ENCODE data around the gene ASF1A. TPM values are rescaled to one million over a fixed set of nuclear protein-coding genes. Genes with fewer than 3 reads are reported as not detected.

The ASF1A gene
- total and polyA plus RNA-seq, 8 donors, result 4.5 to 13.9 (median 8.4) TPM

DNA sequence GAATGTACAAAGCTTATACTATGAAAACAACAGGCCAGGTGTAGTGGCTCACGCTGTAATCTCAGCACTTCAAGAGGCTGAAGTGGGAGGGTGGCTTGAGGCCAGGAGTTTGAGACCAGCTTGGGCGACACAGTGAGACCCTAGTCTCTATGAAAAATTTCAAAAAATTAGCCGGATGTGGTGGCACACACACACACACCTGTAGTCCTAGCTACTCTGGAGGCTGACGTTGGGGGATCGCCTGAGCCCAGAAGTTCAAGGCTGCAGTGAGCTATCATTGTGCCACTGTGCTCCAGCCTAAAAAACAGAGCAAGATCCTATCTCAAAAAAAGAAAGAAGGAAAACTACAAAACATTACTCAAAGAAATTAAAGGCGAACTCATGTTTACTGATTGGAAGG, 7.3 kb upstream of the ASF1A start:
- ATAC-seq (no peak), FAIRE-seq (no peak), DNase-seq (no peak)
- peaks cover 0 to 4% (median 0%) of the 10 kb centered on the region in 3 donors for H3K4me1 ChIP-seq
- no peaks in the 10 kb centered on the region for H3K36me3 ChIP-seq
- H3K27ac ChIP-seq, result no peak overlapping the region
- H3K27me3 ChIP-seq, result no peaks in the 10 kb centered on the region
- no peak overlapping the region for H3K4me3 ChIP-seq
- 77 to 83% methylated on average over 6 of the region's 6 CpGs for WGBS, 2 donors
- no peak for TF ChIP-seq CTCF (IDR thresholded peaks at IDR 0.05)
- intact Hi-C loops (cut with DNase I), result loop anchor here in 1 of 3 donors (10.0 kb wide), 1 partner anchor 222 kb away; no protein-coding TSS in a partner anchor
- H3K9me3 ChIP-seq, result no peaks in the 10 kb centered on the region

GRCh38 chr6:118889163-118889562, 4.8 kb upstream of the ASF1A start:
- H3K27me3 ChIP-seq, result no peaks in the 10 kb centered on the region
- peaks cover 0 to 8% (median 4%) of the 10 kb centered on the region in 3 donors for H3K4me1 ChIP-seq
- ATAC-seq (no peak), DNase-seq (no peak), FAIRE-seq (no peak)
- H3K9me3 ChIP-seq, result no peaks in the 10 kb centered on the region
- no peak for TF ChIP-seq CTCF (IDR thresholded peaks at IDR 0.05)
- intact Hi-C loops (cut with DNase I), result loop anchor here in 1 of 3 donors (10.0 kb wide), 1 partner anchor 224 kb away; no protein-coding TSS in a partner anchor
- 82 to 84% methylated on average over 4 of the region's 4 CpGs for WGBS, 2 donors
- no peak overlapping the region for H3K27ac ChIP-seq
- no peaks in the 10 kb centered on the region for H3K36me3 ChIP-seq
- H3K4me3 ChIP-seq, result no peak overlapping the region

- peaks cover 4 to 18% (median 7%) of the 10 kb centered on the region in 3 donors for H3K4me1 ChIP-seq
- intact Hi-C loops (cut with DNase I), result no loop called here
- H3K9me3 ChIP-seq, result no peaks in the 10 kb centered on the region
- WGBS, 2 donors, result 87 to 89% methylated on average over 5 of the region's 5 CpGs
- no peak for TF ChIP-seq CTCF (IDR thresholded peaks at IDR 0.05)
- H3K4me3 ChIP-seq, result no peak overlapping the region
- ATAC-seq (no peak), FAIRE-seq (no peak), DNase-seq (no peak)
- H3K27me3 ChIP-seq, result no peaks in the 10 kb centered on the region
- H3K36me3 ChIP-seq, result no peaks in the 10 kb centered on the region
- H3K27ac ChIP-seq, result peak overlapping the region in 1 of 4 donors; percentile 1
These were observed 2.8 kb upstream of the ASF1A start for GRCh38 chr6:118890997-118891790.

GRCh38 chr6:118892355-118892991, 1.5 kb upstream of the ASF1A start:
- no peak for FAIRE-seq
- WGBS, 2 donors, result 20 to 24% methylated on average over 6 of the region's 6 CpGs
- no peak for DNase-seq
- no peak for TF ChIP-seq CTCF (IDR thresholded peaks at IDR 0.05)
- intact Hi-C loops (cut with DNase I), result no loop called here
- ATAC-seq, result no peak
- Histone ChIP-seq H3K4me3 (peak overlapping the region; percentile 26 to 86 (median 58)), H3K4me1 (peaks cover 4 to 19% (median 7%) of the 10 kb centered on the region in 3 donors), H3K36me3 (no peaks in the 10 kb centered on the region), H3K9me3 (no peaks in the 10 kb centered on the region), H3K27me3 (no peaks in the 10 kb centered on the region), H3K27ac (peak overlapping the region; percentile 49 to 95 (median 85))
